Measurements from ENCODE around the gene TM4SF4.

TM4SF4 gene

DNA sequence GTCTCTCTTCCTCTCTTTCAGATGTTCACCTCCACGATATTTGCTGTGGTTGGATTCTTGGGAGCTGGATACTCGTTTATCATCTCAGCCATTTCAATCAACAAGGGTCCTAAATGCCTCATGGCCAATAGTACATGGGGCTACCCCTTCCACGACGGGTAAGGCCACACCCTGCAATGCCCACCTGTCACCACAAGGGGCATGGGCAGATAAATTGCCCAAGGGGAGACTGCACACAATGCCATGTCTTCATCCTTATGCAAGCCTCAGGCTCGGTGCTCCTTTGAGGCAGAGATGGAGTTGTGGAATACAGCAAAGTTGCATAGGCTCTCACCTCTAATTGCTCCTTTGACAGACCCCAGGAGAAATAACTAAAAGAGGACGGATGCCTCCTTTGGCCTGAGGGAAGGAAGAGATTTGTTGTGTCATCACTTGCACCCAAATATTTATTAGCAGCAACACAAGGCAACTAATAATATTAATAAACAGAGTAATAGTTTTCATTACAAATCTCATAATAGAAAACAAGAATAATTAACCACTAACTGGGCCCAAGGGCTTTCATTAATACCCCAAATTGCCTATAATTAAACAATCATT is 13.2 kb downstream of the TM4SF4 start:
- no peak for DNase-seq

DNA sequence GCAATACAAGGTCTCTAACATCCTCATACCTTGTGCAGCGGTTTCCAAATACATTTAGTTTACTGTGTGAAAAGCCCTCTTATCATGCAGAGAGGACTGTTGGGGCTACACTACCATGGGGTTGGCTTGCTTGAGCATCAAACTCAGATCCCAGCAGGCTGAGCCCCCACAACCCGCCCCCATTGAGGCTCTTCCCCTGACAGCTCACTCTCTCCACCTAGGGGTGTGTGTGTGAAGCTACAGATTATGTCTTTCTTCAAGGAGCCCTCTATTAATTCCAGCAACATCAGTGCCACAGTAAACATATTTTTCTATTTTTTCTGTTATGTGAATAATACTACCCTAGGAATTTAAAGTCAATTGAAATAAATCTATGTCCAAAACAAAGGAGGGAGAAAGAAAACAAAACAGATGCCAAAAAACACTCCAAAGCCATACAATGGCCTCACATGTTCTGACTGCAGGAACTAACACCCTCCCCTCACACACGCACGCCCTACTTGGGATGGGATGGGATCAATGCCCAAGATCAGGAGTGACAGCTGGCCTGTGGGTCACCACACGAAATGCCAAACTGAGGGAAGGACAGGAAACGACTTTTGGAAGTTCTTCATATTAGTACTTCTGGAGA is 14.7 kb downstream of the TM4SF4 start:
- DNase-seq: no peak

DNA sequence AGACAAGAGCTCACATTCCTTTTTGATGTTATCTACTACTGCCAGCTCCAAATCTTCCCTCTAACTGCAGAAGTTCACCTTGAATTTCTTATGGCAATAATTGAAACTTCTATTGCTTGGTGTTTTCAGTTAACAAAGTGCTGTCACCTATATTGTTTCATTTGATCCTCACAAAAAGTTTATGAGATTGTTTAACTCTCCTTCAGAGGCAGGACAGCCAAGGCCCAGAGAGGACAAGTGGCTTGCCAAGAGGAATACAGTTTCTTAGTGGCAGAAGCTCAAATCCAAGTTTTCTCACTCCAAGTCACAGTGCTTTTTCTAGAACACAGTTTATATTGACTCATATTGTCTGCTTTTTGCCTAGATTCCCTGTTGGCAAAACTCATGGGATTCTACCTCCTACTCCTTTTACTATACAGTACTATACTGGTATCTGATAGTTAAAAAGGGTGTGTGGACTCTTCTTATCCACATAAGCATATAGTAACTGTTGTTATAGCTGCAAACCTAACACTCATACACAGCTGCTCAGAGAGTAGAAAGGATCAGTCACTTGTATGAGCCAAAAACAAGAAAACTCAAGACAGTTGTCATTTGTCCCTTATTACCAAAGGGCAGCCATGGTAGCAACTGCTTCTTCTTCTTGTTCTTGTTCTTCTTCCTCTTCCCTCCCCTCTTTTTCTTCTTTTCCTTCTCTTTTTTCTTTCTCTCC is 15.9 kb downstream of the TM4SF4 start:
- no peak for DNase-seq

DNA sequence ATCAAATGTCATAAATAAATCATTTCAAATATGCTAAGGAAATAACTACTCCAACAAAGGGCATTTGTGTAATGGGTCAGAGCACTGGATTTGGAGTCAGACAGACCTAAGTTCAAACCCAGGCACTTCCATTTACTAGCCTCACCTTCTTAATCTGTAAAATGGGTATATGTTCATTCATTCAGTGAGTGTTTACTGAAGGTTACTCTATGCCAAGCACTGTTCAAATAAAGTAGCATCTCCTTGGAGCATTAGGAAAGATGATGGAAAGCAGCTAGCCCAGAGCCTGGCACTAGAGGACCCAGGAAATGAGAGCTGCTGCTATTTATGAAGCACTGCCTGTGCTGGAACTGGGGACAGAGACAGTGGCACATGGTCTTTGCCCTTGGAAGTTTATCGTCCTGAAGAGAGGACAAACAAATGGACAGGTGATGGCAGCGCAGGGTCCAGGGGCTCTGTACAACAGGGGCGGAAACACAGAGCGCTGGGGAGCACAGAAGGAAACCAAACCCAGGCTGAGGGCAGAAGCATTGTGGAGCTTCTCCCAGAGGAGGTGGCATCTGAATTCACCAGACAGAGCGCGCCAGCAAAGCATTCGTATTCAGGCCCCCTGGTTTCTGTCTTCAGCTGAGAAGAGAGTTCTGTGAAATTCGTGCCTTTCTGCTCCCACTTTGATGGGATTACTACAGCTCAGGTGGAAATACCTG is 19.0 kb downstream of the TM4SF4 start:
- DNase-seq: no peak

DNA sequence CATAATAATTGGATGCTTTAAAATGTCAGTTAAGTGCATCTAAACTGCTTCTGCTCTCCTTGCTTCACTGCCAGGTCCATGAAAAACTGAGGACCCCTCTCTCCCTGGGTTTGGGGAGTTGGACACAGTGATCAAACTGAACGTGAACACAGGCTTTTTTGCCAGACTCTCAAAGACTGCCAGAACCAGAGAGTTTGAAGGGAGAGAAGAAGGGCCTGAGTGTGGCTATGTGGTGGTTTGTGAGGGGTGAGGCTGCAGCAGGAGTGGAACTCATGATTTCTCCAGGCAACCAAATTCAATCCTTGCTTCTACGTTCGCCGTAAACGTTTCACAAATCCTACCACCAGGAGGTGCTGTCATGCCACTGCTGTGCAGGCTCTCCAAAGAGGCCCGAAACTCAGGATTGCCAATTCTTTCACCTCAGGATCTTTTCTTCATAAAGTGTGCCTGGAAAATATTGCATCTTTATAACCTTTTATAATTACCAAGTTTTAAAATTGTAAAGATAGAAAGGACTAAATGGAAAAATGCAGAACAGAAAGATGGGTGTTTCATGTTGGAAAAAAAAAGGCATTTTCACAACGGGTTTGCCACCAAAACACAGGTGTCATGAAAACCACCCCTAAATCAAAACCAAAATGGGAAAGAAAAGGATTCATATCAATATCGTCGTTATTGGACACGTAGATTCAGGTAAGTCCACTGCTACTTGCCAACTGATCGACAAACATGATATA is 19.7 kb downstream of the TM4SF4 start:
- DNase-seq: no peak

DNA sequence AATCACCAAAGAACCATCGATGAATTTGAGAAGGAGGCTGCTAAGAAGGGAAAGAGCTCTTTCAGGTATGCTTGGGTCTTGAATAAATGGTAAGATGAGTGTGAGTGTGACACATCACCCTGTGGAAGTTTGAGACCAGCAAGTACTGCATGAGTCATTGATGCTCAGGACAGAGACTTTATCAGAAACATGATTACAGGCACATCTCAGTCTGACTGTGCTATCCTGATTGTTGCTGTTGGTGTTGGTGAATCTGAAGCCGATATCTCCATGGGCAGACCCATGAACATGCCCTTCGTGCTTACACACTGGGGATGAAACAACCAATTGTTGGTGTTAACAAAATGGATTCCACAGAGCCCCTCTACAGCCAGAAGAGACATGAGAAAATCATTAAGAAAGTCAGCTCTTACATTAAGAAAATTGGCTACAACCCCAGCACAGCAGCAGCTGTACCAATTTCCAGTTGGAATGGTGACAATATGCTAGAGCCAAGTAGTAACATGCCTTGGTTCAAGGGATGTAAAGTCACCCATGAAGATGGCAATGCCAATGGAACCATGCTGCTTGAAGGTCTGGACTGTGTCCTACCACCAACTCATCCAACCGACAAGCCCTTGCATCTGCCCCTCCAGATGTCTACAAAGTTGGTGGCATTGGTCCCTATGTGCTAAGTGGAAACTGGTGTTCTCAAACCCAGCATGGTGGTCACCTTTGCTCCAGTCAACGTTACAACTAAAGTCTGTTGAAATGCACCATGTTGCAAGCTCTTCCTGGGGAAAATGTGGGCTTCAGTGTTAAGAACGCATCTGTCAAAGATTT is 20.5 kb downstream of the TM4SF4 start:
- DNase-seq: no peak

DNA sequence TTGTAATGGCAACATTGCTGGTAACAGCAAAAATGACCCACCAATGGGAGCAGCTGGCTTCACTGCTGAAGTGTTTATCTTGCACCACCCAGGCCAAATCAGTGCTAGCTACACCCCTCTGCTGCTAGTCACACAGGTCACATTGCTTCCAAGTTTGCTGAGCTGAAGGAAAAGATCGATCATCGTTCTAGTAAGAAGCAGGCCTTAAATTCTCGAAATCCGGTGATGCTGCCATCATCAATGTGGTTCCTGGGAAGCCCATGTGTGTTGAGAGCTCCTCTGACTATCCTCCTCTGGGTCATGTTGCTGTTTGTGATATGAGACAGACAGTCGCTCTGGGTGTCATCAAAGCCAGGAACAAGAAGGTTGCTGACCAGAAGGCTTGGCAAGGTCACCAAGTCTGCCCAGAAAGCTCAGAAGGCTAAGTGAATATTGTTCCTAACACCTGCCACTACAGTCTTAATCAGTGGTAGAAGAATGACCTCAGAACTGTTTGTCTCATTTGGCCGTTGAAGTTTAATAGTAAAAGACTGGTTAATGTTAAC is 21.2 kb downstream of the TM4SF4 start:
- DNase-seq: no peak

DNA sequence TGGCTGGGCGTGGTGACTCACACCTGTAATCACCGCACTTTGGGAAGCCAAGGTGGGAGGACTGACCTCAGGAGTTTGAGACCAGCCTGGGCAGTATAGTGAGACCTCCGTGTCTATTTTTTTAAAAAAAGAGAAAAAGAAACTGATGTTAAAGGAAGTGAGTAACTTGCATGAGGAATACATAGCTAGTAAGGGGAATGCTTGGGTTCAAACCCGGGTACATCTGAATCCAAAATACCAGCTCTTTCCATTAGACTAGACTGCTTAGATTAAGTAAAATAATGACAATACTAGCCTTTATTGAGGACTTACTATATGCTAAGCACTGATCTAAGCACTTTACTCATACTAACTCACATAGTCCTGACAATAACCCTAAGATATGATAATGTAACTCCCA is 22.4 kb downstream of the TM4SF4 start:
- no peak for DNase-seq

DNA sequence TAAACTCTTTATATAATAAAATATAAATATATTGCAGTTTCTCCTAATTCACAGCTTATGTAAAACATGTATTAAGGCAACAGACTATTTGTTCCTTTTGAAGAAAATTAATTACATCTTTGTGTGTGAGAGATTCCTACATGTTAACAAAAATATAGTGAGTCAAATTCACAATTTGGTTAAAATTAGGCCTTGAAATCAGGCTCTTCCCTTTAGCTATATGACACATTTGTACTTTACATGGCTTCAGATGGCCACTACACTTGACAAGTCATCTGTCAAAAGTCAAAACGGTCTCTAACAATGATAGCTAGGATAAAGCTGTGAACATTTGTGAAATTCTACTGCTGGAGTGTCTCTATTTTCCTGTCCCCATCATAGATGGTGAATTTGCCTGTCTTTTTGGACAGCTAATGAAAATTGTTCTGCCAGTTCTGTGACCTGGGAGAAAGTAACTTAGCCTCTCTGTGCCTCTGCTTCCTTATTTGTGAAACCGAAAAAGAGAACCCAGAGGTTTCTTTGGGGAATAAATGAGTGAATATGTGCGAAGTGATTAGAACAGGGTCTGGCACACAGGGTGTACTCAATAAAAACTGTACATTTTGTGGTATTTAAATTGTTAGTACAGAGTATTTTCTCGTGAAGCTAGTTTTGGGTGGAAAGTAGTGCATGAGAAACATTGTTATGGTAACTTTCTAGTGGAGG is 23.6 kb downstream of the TM4SF4 start:
- DNase-seq: no peak

DNA sequence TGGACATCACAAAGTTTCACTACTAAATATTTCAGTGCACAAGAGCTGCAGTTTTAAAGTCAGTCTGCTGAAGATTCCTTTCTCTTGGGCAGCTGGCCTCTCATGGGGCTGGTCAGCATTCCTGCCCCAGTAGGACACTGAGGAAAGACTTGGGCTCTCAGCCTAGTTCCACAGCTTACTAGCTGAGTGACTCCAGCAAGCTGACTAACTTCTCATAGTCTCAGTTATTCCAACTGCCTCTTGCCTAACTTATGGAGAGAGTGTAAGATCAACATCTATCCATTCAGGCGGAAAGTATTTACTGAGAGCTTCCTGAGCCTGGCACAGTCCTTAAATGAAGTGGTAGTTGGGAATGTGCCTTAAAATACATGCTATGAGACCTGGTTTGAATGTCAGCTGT is 27.0 kb downstream of the TM4SF4 start:
- DNase-seq: no peak

DNA sequence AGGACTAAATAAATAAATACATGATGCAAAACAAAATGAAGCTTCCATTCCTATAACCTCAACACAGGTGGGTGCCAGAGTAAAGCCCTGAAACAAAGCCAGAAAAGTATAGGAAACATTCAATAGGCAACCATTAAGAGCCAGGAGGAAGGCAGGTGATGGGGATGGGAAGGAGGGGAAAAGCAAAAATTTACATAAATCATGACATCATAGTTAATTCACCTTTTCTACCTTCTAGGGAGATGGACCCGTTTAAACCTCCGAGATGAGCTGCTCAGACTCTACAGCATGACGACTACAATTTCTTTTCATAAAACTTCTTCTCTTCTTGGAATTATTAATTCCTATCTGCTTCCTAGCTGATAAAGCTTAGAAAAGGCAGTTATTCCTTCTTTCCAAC is 27.9 kb downstream of the TM4SF4 start:
- DNase-seq: no peak

DNA sequence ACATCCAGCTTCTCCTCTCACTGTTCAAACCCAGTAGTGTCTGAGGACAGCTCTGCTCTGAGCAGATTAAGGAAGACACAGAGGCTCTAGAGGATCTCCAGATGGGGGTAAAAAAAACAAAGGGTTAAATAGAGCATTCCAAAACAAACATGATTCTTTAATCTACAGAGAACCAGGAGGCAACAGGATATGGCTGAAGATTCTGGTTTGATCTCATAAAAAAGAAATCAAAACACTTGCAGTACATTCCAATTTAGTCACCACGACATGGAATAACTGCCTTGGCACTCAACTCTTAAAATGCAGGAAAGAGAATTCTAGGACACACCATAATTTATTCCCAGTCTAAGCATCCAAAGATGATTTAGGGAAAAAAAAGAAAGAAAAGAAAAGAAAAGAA is 32.0 kb downstream of the TM4SF4 start:
- no peak for DNase-seq

DNA sequence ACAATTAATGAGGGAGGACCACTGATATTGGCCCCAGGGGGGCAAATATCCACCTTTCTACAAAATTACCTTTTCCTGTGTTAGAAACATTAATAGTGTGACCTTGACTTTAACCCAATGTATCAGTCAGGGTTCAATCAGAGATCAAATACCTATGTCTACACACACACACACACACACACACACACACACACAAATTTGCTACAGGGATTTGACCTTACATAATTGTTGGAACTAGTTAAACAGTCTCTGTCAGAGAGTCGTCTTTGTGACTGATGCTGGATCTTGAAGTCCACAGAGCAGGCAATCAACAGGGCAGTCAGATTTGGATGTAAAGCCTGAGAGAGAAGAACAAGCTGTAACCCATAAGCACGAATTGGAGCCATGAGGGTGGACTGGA is 32.5 kb downstream of the TM4SF4 start:
- DNase-seq: no peak

DNA sequence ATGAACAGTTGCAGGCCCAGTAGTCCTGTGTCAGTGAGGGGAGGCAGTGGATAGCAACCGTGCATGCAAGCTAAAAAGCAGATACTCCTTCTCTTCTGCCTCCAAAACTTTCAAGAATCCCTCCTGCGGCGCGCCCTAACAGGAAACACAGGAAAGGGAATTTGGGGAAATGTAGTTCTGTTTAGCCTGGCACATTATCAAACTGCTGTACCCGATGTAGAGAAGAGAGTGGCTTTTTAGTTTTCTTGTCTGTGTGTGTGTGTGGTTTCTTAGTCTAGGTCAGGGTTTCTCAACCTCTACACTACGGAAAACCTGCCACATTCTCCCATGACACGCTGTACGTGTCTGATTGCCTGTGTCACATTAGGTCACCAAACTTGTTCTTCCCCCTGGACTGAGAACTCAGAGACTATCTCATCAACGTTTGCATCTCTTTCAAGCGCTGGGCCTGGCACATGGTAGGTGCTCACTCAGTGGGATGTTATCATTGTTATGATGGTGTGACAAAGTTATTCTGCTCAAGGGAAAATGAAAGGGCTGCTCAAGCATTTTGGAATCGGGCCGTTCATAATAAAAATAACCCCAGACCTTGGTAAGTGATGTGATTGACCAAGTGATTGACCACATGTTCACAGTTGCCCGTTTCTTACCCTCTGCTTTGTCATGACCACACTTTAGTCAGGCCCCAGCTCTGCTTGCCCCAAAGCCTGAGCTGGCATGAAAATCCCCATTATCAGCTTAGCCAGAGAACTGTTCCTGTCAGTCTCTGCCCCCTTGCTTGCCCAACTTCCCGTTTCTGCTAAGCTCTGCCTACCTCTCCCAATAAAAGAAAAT is 33.2 kb downstream of the TM4SF4 start:
- no peak for DNase-seq

DNA sequence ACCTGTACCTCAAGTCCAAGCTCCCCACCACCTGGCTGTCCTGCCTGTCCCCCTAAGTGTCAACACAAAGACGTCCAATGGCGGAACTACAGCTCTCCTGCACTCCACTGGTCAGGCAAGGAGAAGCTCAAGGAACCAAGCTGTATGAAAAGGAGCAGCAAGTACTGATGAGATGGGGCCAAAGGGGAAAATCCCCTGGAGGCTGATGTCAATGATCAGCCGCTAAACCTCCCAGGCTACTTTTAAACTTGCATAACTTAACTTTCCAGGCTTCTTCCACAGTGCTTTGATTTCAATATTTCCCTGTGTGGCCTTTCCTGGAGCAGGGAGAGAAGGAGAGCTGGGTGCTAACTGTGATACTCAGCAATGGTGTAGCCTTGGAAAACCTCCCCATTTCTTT is 35.0 kb downstream of the TM4SF4 start:
- no peak for DNase-seq

DNA sequence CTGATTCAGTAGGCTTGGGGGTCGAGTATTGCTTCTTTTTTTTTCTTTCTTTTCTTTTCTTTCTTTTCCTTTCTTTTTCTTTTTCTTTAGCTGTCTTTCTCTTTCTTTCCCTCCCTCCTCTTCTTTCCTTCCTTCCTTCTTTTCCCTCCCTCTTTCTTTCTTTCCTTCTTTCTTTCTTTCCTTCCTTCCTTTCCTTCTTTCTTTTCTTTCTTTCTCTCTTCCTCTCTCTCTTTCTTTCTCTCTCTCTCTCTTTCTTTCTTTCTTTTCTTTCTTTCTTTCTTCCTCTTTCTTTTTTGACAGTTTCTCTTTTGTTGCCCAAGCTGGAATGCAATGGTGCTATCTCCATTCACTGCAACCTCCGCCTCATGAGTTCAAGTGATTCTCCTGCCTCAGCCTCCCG is 36.0 kb downstream of the TM4SF4 start:
- DNase-seq: no peak

DNA sequence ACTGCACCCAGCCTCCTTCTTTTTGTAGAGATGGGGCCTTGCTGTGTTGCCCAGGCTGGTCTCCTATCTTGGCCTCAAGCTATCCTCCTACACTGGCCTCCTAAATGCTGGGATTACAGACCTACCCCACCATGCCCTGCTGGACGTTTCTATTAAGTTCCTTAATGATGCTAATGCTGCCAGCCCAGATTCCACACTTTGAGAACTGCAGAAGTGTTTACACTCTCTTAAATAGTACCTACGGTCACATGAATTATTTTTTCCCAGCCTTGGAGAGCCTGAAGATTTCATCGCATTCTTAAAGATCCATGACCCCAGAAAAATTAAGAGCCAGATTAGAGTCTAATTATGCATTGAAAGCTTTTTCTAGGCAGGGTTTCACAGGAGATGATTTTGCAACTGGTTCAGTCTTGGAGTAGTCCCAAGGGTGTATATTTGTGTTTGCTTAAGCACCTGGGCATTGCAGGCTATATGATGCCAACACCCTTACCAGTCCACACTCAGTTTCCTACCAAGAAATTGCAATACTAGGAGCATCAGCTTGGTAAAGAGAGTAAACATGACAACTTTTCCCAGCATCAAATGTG is 36.6 kb downstream of the TM4SF4 start:
- no peak for DNase-seq

DNA sequence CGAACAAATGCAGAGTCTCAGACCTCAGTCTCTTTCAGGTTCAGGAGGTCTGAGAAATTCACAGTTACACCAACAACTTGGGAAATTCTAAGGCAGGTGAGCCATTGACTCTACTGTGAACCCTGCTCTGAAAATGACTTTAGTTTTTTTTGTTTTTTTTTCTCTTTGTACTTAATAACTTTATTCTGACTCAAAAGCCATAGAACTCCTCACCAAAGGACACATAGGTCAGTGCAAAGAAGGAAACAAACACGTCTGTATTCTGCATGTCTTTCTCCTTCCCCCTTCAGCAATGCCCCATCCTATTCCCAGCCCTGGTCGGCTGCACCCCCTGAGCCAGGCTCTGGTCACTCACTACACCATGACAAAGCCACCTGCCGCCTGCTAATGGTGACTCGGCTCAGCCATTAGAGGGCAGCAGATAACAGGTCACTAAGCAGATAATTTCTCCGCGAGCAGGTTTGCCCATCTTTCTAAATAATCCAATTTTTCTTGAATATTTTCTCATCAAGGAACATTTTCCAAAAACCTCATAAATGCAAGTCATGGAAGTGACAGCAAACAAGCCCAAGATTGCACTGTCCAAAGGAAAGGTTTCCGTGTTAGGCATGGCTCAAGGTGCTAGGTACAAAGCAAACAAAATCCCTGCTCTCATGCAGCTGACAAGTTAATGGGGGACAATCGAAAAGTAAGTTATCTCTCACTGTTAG is 37.7 kb downstream of the TM4SF4 start:
- peak; percentile 57 for DNase-seq

DNA sequence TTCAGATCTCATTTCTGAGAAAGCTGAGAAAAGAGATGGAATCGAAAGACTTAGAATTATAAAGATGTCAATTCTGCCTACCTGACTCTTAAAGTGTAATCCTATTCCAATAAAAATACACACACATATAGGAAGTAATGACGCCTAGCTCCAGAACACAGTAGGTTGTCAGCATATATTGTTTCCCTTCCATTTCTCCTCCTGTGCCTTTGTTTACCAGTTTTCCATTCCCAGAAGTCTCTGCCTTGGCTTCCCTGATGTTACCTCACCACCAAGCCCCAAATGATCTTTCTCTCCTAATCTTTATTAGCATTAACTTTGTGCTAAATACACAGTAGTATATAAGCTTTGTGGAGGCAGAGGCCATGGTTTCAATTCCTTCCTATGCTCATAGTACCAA is 40.0 kb downstream of the TM4SF4 start:
- DNase-seq: no peak
